Smooth muscle cell (in vitro differentiated cells): ENCODE measurements around the gene SUN2. TPM values are rescaled to one million over a fixed set of nuclear protein-coding genes. Genes with fewer than 3 reads are reported as not detected.

Source experiments
- DNase-seq: peaks from one replicate; lab custom pipeline; 2025; ENCODE audit not compliant: unreplicated experiment; lab: John Stamatoyannopoulos, UW
- H2AFZ ChIP-seq: fragments of 200-600 bp; sonication (generic); 2 replicates; pipeline ENCODE4 v1.6.0; 2016; ENCODE audit warnings: antibody characterized with exemption, low read depth, mild to moderate bottlenecking
- H3F3A ChIP-seq: fragments of 200-600 bp; sonication (generic); 2 replicates; pipeline ENCODE4 v1.6.0; 2017; ENCODE audit warnings: antibody characterized with exemption, low read depth
- H3K27ac ChIP-seq: fragments of 200-600 bp; sonication (generic); 2 replicates; pipeline ENCODE4 v1.5.1; 2016; ENCODE audit warnings: low read depth, mild to moderate bottlenecking
- H3K27me3 ChIP-seq: fragments of 200-600 bp; sonication (generic); 2 replicates; pipeline ENCODE4 v1.6.1; 2016; ENCODE audit warnings: low read depth, mild to moderate bottlenecking
- H3K36me3 ChIP-seq: fragments of 200-600 bp; sonication (generic); 2 replicates; pipeline ENCODE4 v1.5.1; 2016; ENCODE audit warnings: low read depth
- H3K4me1 ChIP-seq: fragments of 200-600 bp; sonication (generic); 2 replicates; pipeline ENCODE4 v1.5.1; 2016; ENCODE audit warnings: low read depth
- H3K4me2 ChIP-seq: fragments of 200-600 bp; sonication (generic); 2 replicates; pipeline ENCODE4 v1.6.0; 2016; ENCODE audit warnings: mild to moderate bottlenecking
- H3K4me3 ChIP-seq: fragments of 200-600 bp; sonication (generic); 2 replicates; pipeline ENCODE4 v1.5.1; 2016; ENCODE audit warnings: mild to moderate bottlenecking
- H3K79me2 ChIP-seq: fragments of 200-600 bp; sonication (generic); 2 replicates; pipeline ENCODE4 v1.6.0; 2016; ENCODE audit warnings: low read depth, mild to moderate bottlenecking
- H3K9ac ChIP-seq: fragments of 200-600 bp; sonication (generic); 2 replicates; pipeline ENCODE4 v1.6.0; 2016; ENCODE audit warnings: low read depth
- H3K9me3 ChIP-seq: fragments of 200-600 bp; sonication (generic); replicated peaks from 2 replicates; pipeline ENCODE4 v1.5.1; 2016; ENCODE audit warnings: low read depth
- H4K20me1 ChIP-seq: fragments of 200-600 bp; sonication (generic); 2 replicates; pipeline ENCODE4 v1.6.0; 2016; ENCODE audit warnings: low read depth
- WGBS: methylation state at CpG from one replicate; pipeline ENCODE4 v1.1.7; 2016; ENCODE audit warnings: low lambda C conversion rate; 5-methylcytosine and 5-hydroxymethylcytosine counted together
- polyA plus RNA-seq: library from polyadenylated mRNA; unstranded; fragments of >200 nt; fragmentation: Nextera tagmentation; extraction: Ambion mirVana; gene quantifications from 2 replicates; pipeline ENCODE4 v1.2.1, GENCODE V29; 2016
- total RNA-seq: library from RNA; depleted of rRNA; stranded (reverse); fragments of >200 nt; gene quantifications from 2 replicates; pipeline ENCODE4 v1.2.3, GENCODE V29; 2014
- TF ChIP-seq, protein P1 (sequence below): fragments of 200-600 bp; sonication (generic); IDR thresholded peaks from 2 replicates; pipeline ENCODE4 v1.5.1; 2017; ENCODE audit warnings: borderline replicate concordance, mild to moderate bottlenecking, antibody characterized with exemption; ENCODE audit not compliant: insufficient read depth, poor library complexity, severe bottlenecking

Gene SUN2
- total and polyA plus RNA-seq, 2 experiments from 2014 or later = 59.1 to 71.7 TPM

DNA sequence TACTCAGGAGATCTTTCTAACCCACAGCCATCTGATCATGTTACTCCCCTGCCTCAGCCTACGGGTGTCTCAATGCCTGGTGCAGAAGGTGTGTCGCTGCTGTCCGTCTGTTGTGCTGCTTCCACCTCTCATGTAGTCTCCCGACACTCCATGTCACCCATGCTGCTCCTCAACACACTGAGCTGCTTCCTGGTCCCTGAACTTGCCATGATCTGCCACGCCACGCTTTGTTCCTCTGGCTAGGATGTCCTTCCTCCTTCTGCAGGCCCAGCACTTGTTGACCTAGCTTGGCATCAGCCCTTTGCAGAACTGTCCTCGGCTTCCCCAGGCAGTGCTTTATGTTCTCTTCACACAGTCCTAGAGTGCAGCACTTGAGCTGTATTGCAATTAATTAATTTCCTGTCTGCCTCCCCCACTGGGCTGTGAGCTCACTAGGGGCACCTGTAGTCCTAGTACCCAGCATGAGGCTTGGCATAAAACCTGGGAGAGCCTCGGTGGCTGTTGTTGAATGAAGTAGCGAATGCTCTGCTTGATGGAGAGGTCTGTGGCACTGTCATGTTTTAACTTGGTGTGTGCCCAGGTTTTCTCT lies 40.5 kb downstream of the SUN2 start:
- Histone ChIP-seq H3K36me3 (no peaks in the 10 kb centered on the region), H3K4me3 (no peak overlapping the region), H3F3A (peaks cover 15% of the 10 kb centered on the region), H3K4me2 (no peak overlapping the region), H3K27me3 (no peaks in the 10 kb centered on the region), H2AFZ (no peak overlapping the region), H4K20me1 (peaks cover 90% of the 10 kb centered on the region), H3K79me2 (peaks cover 45% of the 10 kb centered on the region), H3K4me1 (peaks cover 13% of the 10 kb centered on the region), H3K9me3 (no peaks in the 10 kb centered on the region), H3K9ac (no peak overlapping the region), H3K27ac (no peak overlapping the region)
- 99% methylated on average over 9 of the region's 9 CpGs for WGBS
- TF ChIP-seq, protein P1, sequence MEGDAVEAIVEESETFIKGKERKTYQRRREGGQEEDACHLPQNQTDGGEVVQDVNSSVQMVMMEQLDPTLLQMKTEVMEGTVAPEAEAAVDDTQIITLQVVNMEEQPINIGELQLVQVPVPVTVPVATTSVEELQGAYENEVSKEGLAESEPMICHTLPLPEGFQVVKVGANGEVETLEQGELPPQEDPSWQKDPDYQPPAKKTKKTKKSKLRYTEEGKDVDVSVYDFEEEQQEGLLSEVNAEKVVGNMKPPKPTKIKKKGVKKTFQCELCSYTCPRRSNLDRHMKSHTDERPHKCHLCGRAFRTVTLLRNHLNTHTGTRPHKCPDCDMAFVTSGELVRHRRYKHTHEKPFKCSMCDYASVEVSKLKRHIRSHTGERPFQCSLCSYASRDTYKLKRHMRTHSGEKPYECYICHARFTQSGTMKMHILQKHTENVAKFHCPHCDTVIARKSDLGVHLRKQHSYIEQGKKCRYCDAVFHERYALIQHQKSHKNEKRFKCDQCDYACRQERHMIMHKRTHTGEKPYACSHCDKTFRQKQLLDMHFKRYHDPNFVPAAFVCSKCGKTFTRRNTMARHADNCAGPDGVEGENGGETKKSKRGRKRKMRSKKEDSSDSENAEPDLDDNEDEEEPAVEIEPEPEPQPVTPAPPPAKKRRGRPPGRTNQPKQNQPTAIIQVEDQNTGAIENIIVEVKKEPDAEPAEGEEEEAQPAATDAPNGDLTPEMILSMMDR = no peak
- DNase-seq = no peak

DNA sequence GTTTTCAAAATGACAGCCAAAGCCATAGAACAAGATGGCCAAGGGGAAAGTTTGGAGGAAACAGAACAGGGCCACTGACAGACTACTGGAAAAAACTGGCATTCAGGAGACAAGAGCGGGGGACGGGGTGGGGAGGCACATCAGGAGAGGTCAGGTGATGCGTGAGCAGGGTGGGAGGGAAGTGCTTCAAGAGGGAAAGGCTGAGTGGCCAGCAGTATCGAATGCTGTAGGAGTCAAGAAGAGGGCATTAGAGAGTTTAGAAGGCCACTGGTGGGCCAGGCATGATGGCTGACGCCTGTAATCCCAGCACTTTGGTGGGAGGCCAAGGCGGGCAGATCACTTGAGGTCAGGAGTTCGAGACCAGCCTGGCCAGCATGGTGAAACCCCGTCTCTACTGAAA lies 41.9 kb downstream of the SUN2 start:
- Histone ChIP-seq H3K27ac (no peak overlapping the region), H4K20me1 (peaks cover 97% of the 10 kb centered on the region), H3K9me3 (no peaks in the 10 kb centered on the region), H3K4me2 (no peak overlapping the region), H3F3A (peaks cover 15% of the 10 kb centered on the region), H3K9ac (no peak overlapping the region), H3K4me3 (no peak overlapping the region), H3K4me1 (peaks cover 13% of the 10 kb centered on the region), H3K79me2 (peaks cover 59% of the 10 kb centered on the region), H3K27me3 (no peaks in the 10 kb centered on the region), H3K36me3 (no peaks in the 10 kb centered on the region), H2AFZ (no peak overlapping the region)
- no peak for DNase-seq
- TF ChIP-seq, protein P1 = no peak
- WGBS = 90% methylated on average over 8 of the region's 8 CpGs

GRCh38 chr22:38712486-38713207 lies 43.2 kb downstream of the SUN2 start:
- peaks cover 14% of the 10 kb centered on the region for H3K4me1 ChIP-seq
- H3K9me3 ChIP-seq = no peaks in the 10 kb centered on the region
- no peak overlapping the region for H3K27ac ChIP-seq
- H3K27me3 ChIP-seq = no peaks in the 10 kb centered on the region
- TF ChIP-seq, protein P1 = no peak
- peaks cover 72% of the 10 kb centered on the region for H3K79me2 ChIP-seq
- H3K4me2 ChIP-seq = no peak overlapping the region
- peaks cover 100% of the 10 kb centered on the region for H4K20me1 ChIP-seq
- no peak overlapping the region for H2AFZ ChIP-seq
- no peaks in the 10 kb centered on the region for H3K36me3 ChIP-seq
- no peak overlapping the region for H3K9ac ChIP-seq
- no peak overlapping the region for H3K4me3 ChIP-seq
- WGBS = 83% methylated on average over 11 of the region's 11 CpGs
- DNase-seq = no peak
- H3F3A ChIP-seq = peaks cover 9% of the 10 kb centered on the region
